Astrocyte (in vitro differentiated cells and primary cell): Measurements from ENCODE around the gene PRRT1B. TPM values are rescaled to one million over a fixed set of nuclear protein-coding genes. Genes with fewer than 3 reads are reported as not detected.

Source experiments
- DNase-seq: peaks from one replicate; pipeline ENCODE4 v3.0.0-alpha.2; 2010; ENCODE audit warnings: low read depth
- FAIRE-seq: peaks from 2 replicates; lab custom pipeline; 2011; peaks lifted over from hg19 to GRCh38; lab: Jason Lieb, UNC
- H2AFZ ChIP-seq: 2 replicates; pipeline ENCODE4 v1.6.0; 2012; ENCODE audit warnings: low read depth, low read length, inconsistent platforms
- H3K27ac ChIP-seq: 2 replicates; pipeline ENCODE4 v1.5.1; 2011; ENCODE audit warnings: low read depth, low read length, inconsistent platforms
- H3K27me3 ChIP-seq: 2 replicates; pipeline ENCODE4 v1.6.0; 2011; ENCODE audit warnings: low read length, inconsistent platforms; ENCODE audit not compliant: insufficient read depth
- H3K36me3 ChIP-seq: 2 replicates; pipeline ENCODE4 v1.5.1; 2011; ENCODE audit warnings: low read length, inconsistent platforms; ENCODE audit not compliant: insufficient read depth
- H3K4me1 ChIP-seq: 2 replicates; pipeline ENCODE4 v1.5.1; 2011; ENCODE audit warnings: low read length, inconsistent platforms; ENCODE audit not compliant: insufficient read depth
- H3K4me2 ChIP-seq: 2 replicates; pipeline ENCODE4 v1.6.0; 2012; ENCODE audit warnings: low read length, inconsistent platforms
- H3K4me3 ChIP-seq: 2 replicates; pipeline ENCODE4 v1.5.1; 2011; ENCODE audit warnings: low read depth, mild to moderate bottlenecking, low read length, inconsistent platforms; ENCODE audit not compliant: insufficient read depth
- H3K79me2 ChIP-seq: 2 replicates; pipeline ENCODE4 v1.6.0; 2012; ENCODE audit warnings: mild to moderate bottlenecking, low read length, inconsistent platforms; ENCODE audit not compliant: insufficient read depth
- H3K9ac ChIP-seq: 2 replicates; pipeline ENCODE4 v1.6.0; 2012; ENCODE audit warnings: mild to moderate bottlenecking, low read length, inconsistent platforms
- H3K9me3 ChIP-seq: 2 replicates; pipeline ENCODE4 v1.5.1; 2012; ENCODE audit warnings: low read depth, mild to moderate bottlenecking, low read length, inconsistent platforms; ENCODE audit not compliant: insufficient read depth
- H4K20me1 ChIP-seq: 2 replicates; pipeline ENCODE4 v1.6.0; 2012; ENCODE audit warnings: low read length, inconsistent platforms; ENCODE audit not compliant: insufficient read depth
- H3K27ac Mint-ChIP-seq: one replicate; pipeline ENCODE4 v1.8.0; 2021; ENCODE audit warnings: mild to moderate bottlenecking, mixed read lengths; ENCODE audit not compliant: unreplicated experiment
- H3K27me3 Mint-ChIP-seq: one replicate; pipeline ENCODE4 v1.8.0; 2021; ENCODE audit warnings: low read depth, mixed read lengths; ENCODE audit not compliant: unreplicated experiment
- H3K36me3 Mint-ChIP-seq: one replicate; pipeline ENCODE4 v1.8.0; 2021; ENCODE audit warnings: low read depth, mixed read lengths; ENCODE audit not compliant: unreplicated experiment
- H3K4me1 Mint-ChIP-seq: one replicate; pipeline ENCODE4 v1.8.0; 2021; ENCODE audit warnings: low read depth, mixed read lengths; ENCODE audit not compliant: unreplicated experiment
- H3K4me3 Mint-ChIP-seq: one replicate; pipeline ENCODE4 v1.8.0; 2021; ENCODE audit warnings: mild to moderate bottlenecking, moderate library complexity, mixed read lengths; ENCODE audit not compliant: unreplicated experiment
- H3K9me3 Mint-ChIP-seq: one replicate; pipeline ENCODE4 v1.8.0; 2021; ENCODE audit warnings: mild to moderate bottlenecking, mixed read lengths; ENCODE audit not compliant: unreplicated experiment
- EZH2 ChIP-seq: IDR thresholded peaks from 2 replicates; pipeline ENCODE4 v1.6.1; 2012; ENCODE audit warnings: mild to moderate bottlenecking, low read length, inconsistent platforms; ENCODE audit not compliant: insufficient read depth
- total RNA-seq: library from RNA; stranded (reverse); gene quantifications from 2 replicates; pipeline ENCODE4 v1.2.1, GENCODE V29; 2021
- TF ChIP-seq, protein P1 (sequence below): IDR thresholded peaks from 2 replicates; pipeline ENCODE4 v1.5.1; 2011; ENCODE audit warnings: low read depth, mild to moderate bottlenecking, inconsistent platforms, low read length, moderate library complexity; ENCODE audit not compliant: insufficient read depth

PRRT1B gene
- total RNA-seq, 1 donor from 2014 or later = not detected

DNA sequence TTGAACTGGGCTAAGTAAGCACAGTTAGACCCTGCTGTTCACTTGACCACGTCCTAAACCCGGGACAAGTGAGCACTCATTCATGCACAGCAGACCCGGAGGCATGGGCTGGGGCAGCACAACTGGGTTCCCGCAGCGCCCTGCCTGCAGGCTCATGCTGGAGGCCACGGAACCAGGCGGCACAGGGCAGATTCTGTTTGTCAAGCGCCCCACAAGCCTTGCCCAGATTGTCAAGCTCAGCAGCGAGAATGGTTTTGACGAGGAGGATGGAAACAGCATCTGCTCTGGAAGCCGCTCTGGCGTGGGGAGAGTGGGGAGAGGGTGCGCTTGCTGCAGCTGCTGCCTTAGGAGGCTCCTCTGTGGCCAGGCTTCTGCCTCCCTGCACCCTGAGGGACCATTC is 32.7 kb downstream of the PRRT1B start:
- Histone ChIP-seq H3K4me1 (no peaks in the 10 kb centered on the region), H3K36me3 (no peaks in the 10 kb centered on the region), H3K4me3 (no peak overlapping the region), H3K27ac (no peak overlapping the region), H3K4me2 (no peak overlapping the region), H4K20me1 (no peaks in the 10 kb centered on the region), H3K27me3 (no peaks in the 10 kb centered on the region), H3K9me3 (no peaks in the 10 kb centered on the region), H3K9ac (no peak overlapping the region), H3K79me2 (no peaks in the 10 kb centered on the region), H2AFZ (no peak overlapping the region)
- DNase-seq (no peak), FAIRE-seq (no peak)
- Mint-ChIP-seq H3K9me3 (no peaks in the 10 kb centered on the region), H3K4me1 (no peaks in the 10 kb centered on the region), H3K27me3 (no peaks in the 10 kb centered on the region), H3K27ac (no peak overlapping the region), H3K4me3 (no peak overlapping the region), H3K36me3 (peaks cover 8% of the 10 kb centered on the region)
- TF ChIP-seq, protein P1, sequence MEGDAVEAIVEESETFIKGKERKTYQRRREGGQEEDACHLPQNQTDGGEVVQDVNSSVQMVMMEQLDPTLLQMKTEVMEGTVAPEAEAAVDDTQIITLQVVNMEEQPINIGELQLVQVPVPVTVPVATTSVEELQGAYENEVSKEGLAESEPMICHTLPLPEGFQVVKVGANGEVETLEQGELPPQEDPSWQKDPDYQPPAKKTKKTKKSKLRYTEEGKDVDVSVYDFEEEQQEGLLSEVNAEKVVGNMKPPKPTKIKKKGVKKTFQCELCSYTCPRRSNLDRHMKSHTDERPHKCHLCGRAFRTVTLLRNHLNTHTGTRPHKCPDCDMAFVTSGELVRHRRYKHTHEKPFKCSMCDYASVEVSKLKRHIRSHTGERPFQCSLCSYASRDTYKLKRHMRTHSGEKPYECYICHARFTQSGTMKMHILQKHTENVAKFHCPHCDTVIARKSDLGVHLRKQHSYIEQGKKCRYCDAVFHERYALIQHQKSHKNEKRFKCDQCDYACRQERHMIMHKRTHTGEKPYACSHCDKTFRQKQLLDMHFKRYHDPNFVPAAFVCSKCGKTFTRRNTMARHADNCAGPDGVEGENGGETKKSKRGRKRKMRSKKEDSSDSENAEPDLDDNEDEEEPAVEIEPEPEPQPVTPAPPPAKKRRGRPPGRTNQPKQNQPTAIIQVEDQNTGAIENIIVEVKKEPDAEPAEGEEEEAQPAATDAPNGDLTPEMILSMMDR = no peak
- no peak for TF ChIP-seq EZH2

DNA sequence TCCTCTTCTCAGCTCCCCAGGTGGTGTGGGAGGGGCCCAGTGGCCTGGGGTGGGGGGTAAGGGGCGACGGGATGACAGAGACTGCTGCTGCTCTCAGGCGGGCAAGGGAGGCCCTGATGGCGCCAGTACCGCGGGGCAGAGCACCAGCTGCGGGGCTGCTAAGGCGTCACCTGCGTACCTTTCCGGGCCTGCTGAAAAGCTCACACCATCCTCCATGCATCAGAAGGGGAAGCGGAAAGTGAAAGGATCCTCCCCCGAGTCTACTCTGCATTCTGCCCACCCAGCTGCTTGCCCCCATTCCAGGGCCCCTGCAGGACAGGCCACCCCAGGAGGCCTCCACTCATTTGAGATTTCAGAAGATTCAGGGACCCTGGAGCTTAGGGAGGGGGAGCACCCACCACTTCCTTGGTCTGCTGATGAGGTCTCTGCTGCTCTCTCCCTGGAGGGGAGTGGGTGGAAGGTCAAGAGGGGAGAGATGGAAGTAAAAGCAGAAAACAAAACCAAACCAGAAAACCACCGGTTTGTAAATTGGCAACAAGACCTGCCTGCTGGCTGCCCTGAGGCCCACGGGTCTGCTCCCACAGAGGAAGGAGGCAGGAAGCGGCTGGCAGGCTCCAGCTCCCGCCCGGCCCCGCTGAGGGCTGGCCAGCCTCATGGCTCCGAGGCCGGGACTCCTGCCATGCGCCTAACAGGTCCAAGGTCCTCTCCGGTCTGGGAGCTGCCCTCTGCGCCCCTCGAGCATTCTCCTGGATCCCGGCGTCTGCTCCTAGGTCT is 33.6 kb downstream of the PRRT1B start:
- no peaks in the 10 kb centered on the region for H3K36me3 ChIP-seq
- FAIRE-seq (no peak), DNase-seq (no peak)
- Mint-ChIP-seq H3K9me3 (no peaks in the 10 kb centered on the region), H3K27me3 (no peaks in the 10 kb centered on the region), H3K27ac (no peak overlapping the region), H3K4me1 (no peaks in the 10 kb centered on the region), H3K36me3 (peaks cover 8% of the 10 kb centered on the region), H3K4me3 (no peak overlapping the region)
- no peak overlapping the region for H3K4me2 ChIP-seq
- no peaks in the 10 kb centered on the region for H4K20me1 ChIP-seq
- H3K27me3 ChIP-seq = no peaks in the 10 kb centered on the region
- no peak overlapping the region for H3K9ac ChIP-seq
- TF ChIP-seq, protein P1 = no peak
- TF ChIP-seq EZH2 = no peak
- H3K4me1 ChIP-seq = no peaks in the 10 kb centered on the region
- no peak overlapping the region for H3K27ac ChIP-seq
- no peak overlapping the region for H3K4me3 ChIP-seq
- no peaks in the 10 kb centered on the region for H3K9me3 ChIP-seq
- H2AFZ ChIP-seq = no peak overlapping the region
- no peaks in the 10 kb centered on the region for H3K79me2 ChIP-seq

DNA sequence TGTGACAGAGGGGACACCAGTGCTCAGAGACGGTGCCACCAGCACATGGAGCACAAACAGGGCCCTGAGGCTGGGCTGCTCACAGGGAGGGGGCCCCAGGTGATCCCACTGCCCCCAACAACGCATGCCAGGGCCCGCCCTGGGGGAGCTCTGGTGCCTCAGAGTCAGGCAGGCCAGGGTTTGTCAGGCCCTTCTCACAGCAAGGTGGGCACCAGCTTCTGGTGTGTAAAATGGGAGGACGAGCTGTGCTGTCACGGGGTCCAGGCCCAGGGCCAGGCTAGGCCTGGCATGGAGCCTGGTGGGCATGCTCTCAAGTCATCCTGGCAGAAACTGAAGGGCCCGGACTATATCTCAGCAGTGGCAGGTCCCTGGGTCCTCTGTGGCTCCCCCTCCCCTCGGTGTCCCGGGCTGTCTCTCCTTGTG is 34.5 kb downstream of the PRRT1B start:
- Mint-ChIP-seq H3K4me3 (no peak overlapping the region), H3K36me3 (peaks cover 10% of the 10 kb centered on the region), H3K4me1 (peaks cover 2% of the 10 kb centered on the region), H3K9me3 (no peaks in the 10 kb centered on the region), H3K27me3 (no peaks in the 10 kb centered on the region), H3K27ac (no peak overlapping the region)
- no peaks in the 10 kb centered on the region for H3K36me3 ChIP-seq
- no peaks in the 10 kb centered on the region for H4K20me1 ChIP-seq
- H3K27ac ChIP-seq = no peak overlapping the region
- H3K79me2 ChIP-seq = no peaks in the 10 kb centered on the region
- no peaks in the 10 kb centered on the region for H3K27me3 ChIP-seq
- no peaks in the 10 kb centered on the region for H3K9me3 ChIP-seq
- FAIRE-seq = no peak
- H3K4me3 ChIP-seq = no peak overlapping the region
- no peak overlapping the region for H3K4me2 ChIP-seq
- no peak overlapping the region for H2AFZ ChIP-seq
- H3K4me1 ChIP-seq = no peaks in the 10 kb centered on the region
- no peak overlapping the region for H3K9ac ChIP-seq
- no peak for DNase-seq
- TF ChIP-seq, protein P1 = no peak
- no peak for TF ChIP-seq EZH2
